Posterior vena cava (tissue), 2 donors: Measurements from ENCODE around the gene P4HTM. TPM values are rescaled to one million over a fixed set of nuclear protein-coding genes. Genes with fewer than 3 reads are reported as not detected.

Experiments
- DNase-seq: peaks from one replicate; pipeline ENCODE4 v3.0.0-alpha.2; 2020; ENCODE audit warnings: low spot score
- intact Hi-C, 2 donors: fragments of 100-400 bp; cut with DNase I; formaldehyde crosslinking; loops; one replicate each; pipeline versions ENCODE4 v1.14.1 to v1.14.2; 2022 to 2023
- total RNA-seq, 2 donors: library from RNA; stranded (reverse); fragmentation: NEBNext Ultra II Directional; extraction: Animal tissue kit (Norgen Biotek cat#: 25700); gene quantifications; one replicate each; pipeline ENCODE4 v1.2.1, GENCODE V29; 2021
- donor health status: DM: yes; HTN: yes; CAD: no.
- donor health status: DM: yes; HTN: yes; CAD: no.

P4HTM gene
- total RNA-seq, 2 donors from 2014 or later, result 16.4 to 26.1 TPM

GRCh38 chr3:49020330-49021212 lies 30.5 kb downstream of the P4HTM start:
- intact Hi-C loops, result loop anchor here in 1 of 2 donors (5.0 kb wide), 1 partner anchor 72 kb away; the partner anchor contains the start of gene QRICH1
- DNase-seq, result peak; percentile 92

- intact Hi-C loops, result loop anchor here in 1 of 2 donors (5.0 kb wide), 1 partner anchor 71 kb away; the partner anchor contains the start of gene QRICH1
- peak; percentile 100 for DNase-seq
Observed at GRCh38 chr3:49021213-49021812, 31.3 kb downstream of the P4HTM start.

- intact Hi-C loops, result loop anchor here in 1 of 2 donors (5.0 kb wide), 1 partner anchor 70 kb away; the partner anchor contains the start of gene QRICH1
- peak; percentile 98 for DNase-seq
Observed at GRCh38 chr3:49021813-49022687, 32.0 kb downstream of the P4HTM start, which contains the start of gene NDUFAF3. Gene NDUFAF3 (plus strand): TSS chr3:49022121. CDS start chr3:49022145, 24 bp downstream.

- DNase-seq, result no peak
- intact Hi-C loops, result loop anchor here in 1 of 2 donors (5.0 kb wide), 1 partner anchor 70 kb away; the partner anchor contains the start of gene QRICH1
Observed at GRCh38 chr3:49022688-49023171, 32.7 kb downstream of the P4HTM start.

GRCh38 chr3:49023775-49024174 lies 33.7 kb downstream of the P4HTM start:
- no peak for DNase-seq
- intact Hi-C loops, result loop anchor here in 1 of 2 donors (5.0 kb wide), 1 partner anchor 69 kb away; the partner anchor contains the start of gene QRICH1

GRCh38 chr3:49024449-49024848 lies 34.4 kb downstream of the P4HTM start:
- intact Hi-C loops, result loop anchor here in 1 of 2 donors (5.0 kb wide), 1 partner anchor 68 kb away; the partner anchor contains the start of gene QRICH1
- DNase-seq, result no peak

- no peak for DNase-seq
- intact Hi-C loops, result no loop called here
Observed at GRCh38 chr3:49025005-49025792, 35.2 kb downstream of the P4HTM start.

- DNase-seq, result no peak
- intact Hi-C loops, result no loop called here
Observed at GRCh38 chr3:49025793-49026520, 35.9 kb downstream of the P4HTM start.

GRCh38 chr3:49026536-49026935 lies 36.5 kb downstream of the P4HTM start:
- DNase-seq, result no peak
- intact Hi-C loops, result no loop called here

- DNase-seq, result no peak
- intact Hi-C loops, result no loop called here
Observed at GRCh38 chr3:49027634-49028033, 37.6 kb downstream of the P4HTM start.

GRCh38 chr3:49028298-49028672 lies 38.2 kb downstream of the P4HTM start:
- intact Hi-C loops, result no loop called here
- no peak for DNase-seq

GRCh38 chr3:49028673-49029562 lies 38.9 kb downstream of the P4HTM start, which contains the start of gene IMPDH2:
Gene IMPDH2 (minus strand): TSS chr3:49029398. CDS start chr3:49029350, 48 bp downstream.
- DNase-seq, result peak; percentile 98
- intact Hi-C loops, result no loop called here

GRCh38 chr3:49029563-49029884 lies 39.5 kb downstream of the P4HTM start:
- intact Hi-C loops, result no loop called here
- DNase-seq, result no peak

- no peak for DNase-seq
- intact Hi-C loops, result no loop called here
Observed at GRCh38 chr3:49030321-49030720, 40.3 kb downstream of the P4HTM start.

GRCh38 chr3:49032646-49033304 lies 42.7 kb downstream of the P4HTM start:
- intact Hi-C loops, result no loop called here
- no peak for DNase-seq

GRCh38 chr3:49034650-49035049 lies 44.6 kb downstream of the P4HTM start:
- DNase-seq, result no peak
- intact Hi-C loops, result no loop called here
